VCaP (cell line): ENCODE results near the gene PVRIG.
"Not testable (repeated sequence)": the region's sequence is repeated elsewhere in the genome, so short reads cannot be mapped to it uniquely, and the experiment has no call there.

Experiments
- H3K27ac ChIP-seq: fragments of 450-650 bp; 2 replicates; pipeline ENCODE4 v1.5.1; 2017
- TF ChIP-seq, protein P1 (sequence below): fragments of 450-650 bp; conservative IDR thresholded peaks from 2 replicates; pipeline ENCODE4 v1.5.1; 2017; ENCODE audit warnings: mild to moderate bottlenecking, moderate library complexity

Gene PVRIG

DNA sequence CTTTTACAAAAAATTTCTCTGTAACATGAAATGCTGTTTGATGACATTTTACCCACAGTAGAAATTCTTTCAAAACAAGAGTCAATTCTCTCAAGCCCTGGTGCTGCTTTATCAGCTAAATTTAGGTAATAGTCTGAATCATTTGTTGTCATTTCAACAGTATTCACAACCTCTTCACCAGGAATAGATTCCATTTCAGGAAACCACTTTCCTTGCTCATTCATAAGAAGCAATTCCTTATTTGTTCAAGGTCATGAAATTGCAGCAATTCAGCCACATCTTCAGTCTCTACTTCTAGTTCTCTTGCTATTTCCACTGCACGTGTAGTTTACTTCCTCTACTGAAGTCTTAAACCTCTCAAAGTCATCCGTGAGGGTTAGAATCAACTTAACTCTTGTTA lies 28.0 kb upstream of the PVRIG start:
- TF ChIP-seq, protein P1, sequence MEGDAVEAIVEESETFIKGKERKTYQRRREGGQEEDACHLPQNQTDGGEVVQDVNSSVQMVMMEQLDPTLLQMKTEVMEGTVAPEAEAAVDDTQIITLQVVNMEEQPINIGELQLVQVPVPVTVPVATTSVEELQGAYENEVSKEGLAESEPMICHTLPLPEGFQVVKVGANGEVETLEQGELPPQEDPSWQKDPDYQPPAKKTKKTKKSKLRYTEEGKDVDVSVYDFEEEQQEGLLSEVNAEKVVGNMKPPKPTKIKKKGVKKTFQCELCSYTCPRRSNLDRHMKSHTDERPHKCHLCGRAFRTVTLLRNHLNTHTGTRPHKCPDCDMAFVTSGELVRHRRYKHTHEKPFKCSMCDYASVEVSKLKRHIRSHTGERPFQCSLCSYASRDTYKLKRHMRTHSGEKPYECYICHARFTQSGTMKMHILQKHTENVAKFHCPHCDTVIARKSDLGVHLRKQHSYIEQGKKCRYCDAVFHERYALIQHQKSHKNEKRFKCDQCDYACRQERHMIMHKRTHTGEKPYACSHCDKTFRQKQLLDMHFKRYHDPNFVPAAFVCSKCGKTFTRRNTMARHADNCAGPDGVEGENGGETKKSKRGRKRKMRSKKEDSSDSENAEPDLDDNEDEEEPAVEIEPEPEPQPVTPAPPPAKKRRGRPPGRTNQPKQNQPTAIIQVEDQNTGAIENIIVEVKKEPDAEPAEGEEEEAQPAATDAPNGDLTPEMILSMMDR: no peak
- H3K27ac ChIP-seq: no peak overlapping the region

GRCh38 chr7:100192281-100192862 lies 27.4 kb upstream of the PVRIG start:
- not testable (repeated sequence) for H3K27ac ChIP-seq

DNA sequence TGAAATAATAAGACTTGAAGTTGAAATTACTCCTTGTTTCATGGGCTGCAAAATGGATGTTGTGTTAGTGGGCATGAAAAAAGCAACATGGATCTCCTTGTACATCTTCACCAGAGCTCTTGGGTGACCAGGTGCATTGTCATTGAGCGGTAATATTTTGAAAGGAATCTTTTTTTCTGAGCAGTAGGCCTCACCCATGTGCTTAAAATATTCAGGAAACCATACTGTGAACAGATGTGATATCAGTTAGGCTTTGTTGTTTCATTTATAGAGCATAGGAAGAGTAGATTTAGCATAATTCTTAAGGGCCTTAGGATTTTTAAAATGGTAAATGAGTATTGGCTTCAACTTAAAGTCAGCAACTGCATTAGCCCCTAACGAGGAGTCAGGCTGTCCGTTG lies 26.8 kb upstream of the PVRIG start:
- TF ChIP-seq, protein P1: no peak
- H3K27ac ChIP-seq: no peak overlapping the region

DNA sequence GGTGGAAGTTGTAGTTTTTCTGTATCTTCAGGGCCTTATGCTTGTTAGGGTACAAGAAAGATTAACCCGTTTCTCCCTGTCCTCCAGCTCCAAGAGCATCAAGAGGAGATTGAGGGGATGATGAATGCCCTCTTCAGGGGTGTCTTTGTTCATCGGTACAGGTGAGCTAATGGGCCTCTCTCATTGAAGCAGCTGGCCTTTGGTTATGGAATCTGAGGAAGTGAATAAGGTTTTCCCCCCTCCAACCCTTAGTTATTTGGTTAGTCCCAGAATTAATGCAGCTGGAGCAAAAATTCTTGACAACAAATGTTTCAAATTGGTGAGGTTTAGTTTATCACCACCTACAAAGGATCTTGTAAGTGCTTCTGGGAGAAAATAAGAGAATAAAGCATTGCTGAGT lies 24.5 kb upstream of the PVRIG start:
- no peak overlapping the region for H3K27ac ChIP-seq
- TF ChIP-seq, protein P1: no peak

DNA sequence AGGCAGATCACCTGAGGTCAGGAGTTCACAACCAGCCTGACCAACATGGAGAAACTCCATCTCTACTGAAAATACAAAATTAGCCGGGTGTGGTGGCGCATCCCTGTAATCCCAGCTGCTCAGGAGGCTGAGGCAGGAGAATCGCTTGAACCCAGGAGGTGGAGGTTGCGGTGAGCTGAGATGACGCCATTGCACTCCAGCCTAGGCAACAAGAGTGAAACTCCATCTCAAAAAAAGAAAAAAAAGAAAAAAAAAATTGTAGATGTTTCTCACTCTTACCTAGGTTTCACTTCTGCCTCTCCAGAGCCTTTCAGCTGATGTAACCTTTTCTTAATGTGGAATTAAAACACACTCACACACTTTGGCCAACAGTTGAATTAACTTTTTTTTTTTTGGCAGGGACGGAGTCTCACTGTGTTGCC lies 23.8 kb upstream of the PVRIG start:
- not testable (repeated sequence) for H3K27ac ChIP-seq

DNA sequence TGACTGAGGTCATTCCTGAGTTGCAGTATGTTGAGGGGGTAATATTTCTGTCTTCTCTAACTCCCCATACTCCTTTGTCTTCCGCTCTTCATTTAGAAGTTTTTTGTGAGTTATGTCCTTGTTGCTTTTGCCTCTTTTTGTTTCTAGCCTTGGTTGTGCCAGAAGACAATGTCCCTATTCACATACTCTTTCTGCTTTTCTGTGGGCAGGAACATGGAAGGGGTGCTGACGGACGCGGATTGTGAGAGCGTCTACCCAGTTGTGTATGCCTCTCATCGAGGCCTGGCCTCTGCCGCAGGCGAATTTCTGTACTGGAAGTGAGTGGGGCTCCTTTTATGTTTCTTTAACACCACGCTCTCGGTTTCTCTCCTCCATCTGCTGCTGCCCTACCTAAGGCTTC lies 21.5 kb upstream of the PVRIG start:
- H3K27ac ChIP-seq: no peak overlapping the region
- TF ChIP-seq, protein P1: no peak

- TF ChIP-seq, protein P1: no peak
- H3K27ac ChIP-seq: no peak overlapping the region
These were observed 19.1 kb upstream of the PVRIG start for GRCh38 chr7:100200693-100201092.

DNA sequence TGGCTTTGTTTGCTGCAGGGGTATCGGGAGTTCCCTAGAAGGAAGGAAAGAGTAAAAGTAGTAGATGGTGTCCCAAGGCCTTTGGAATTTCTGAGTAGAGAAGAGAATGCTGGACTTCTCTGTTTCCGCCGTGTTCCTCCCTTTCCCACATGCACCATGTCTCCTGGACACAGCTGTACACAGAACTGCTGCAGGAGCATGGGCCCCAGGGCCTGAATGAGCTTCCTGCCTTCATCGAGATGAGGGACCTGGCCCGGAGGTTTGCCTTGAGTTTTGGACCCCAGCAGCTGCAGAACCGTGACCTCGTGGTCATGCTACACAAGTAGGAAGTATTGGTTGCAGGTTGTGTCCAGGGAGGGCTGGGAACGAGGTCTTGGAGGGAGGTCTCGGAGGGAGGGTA lies 15.3 kb upstream of the PVRIG start:
- TF ChIP-seq, protein P1: no peak
- H3K27ac ChIP-seq: no peak overlapping the region

- TF ChIP-seq, protein P1: no peak
- no peak overlapping the region for H3K27ac ChIP-seq
These were observed 10.8 kb upstream of the PVRIG start for GRCh38 chr7:100208911-100209408.
